K562 (cell line): ENCODE data around the gene ADPRHL1.

Experiments used
- KAT2B ChIP-seq: IDR thresholded peaks from one replicate; pipeline ENCODE4 v1.6.1; 2012; ENCODE audit warnings: low read depth, mild to moderate bottlenecking, control low read depth, inconsistent platforms, low read length, moderate library complexity
- MTA1 ChIP-seq: fragments of 450-650 bp; IDR thresholded peaks from 2 replicates; pipeline ENCODE4 v1.6.1; 2017; ENCODE audit warnings: borderline replicate concordance
- NCOA6 ChIP-seq: fragments of 450-650 bp; IDR thresholded peaks from 2 replicates; pipeline ENCODE4 v1.6.1; 2017; ENCODE audit warnings: mild to moderate bottlenecking
- POLR2AphosphoS5 ChIP-seq: IDR thresholded peaks from 2 replicates; pipeline ENCODE4 v1.6.1; 2011; ENCODE audit warnings: mild to moderate bottlenecking, low read depth, low read length, moderate library complexity; ENCODE audit not compliant: control insufficient read depth, insufficient read depth
- RUNX1 ChIP-seq: sonication (generic); IDR thresholded peaks from 2 replicates; pipeline ENCODE4 v1.6.1; 2016; ENCODE audit warnings: antibody characterized with exemption, low read depth
- ZNF12 ChIP-seq: sonication (generic); formaldehyde crosslinking; IDR thresholded peaks from 2 replicates; pipeline ENCODE4 v1.4.0; 2020; ENCODE audit warnings: mild to moderate bottlenecking, missing genetic modification reagents
- TF ChIP-seq, protein P1 (sequence below), 2 experiments: fragments of 450-650 bp; conservative IDR thresholded peaks; 2 replicates each; pipeline ENCODE4 v1.6.1; 2017; ENCODE audit warnings: mild to moderate bottlenecking in 2 of 2, moderate library complexity in 2 of 2

DNA sequence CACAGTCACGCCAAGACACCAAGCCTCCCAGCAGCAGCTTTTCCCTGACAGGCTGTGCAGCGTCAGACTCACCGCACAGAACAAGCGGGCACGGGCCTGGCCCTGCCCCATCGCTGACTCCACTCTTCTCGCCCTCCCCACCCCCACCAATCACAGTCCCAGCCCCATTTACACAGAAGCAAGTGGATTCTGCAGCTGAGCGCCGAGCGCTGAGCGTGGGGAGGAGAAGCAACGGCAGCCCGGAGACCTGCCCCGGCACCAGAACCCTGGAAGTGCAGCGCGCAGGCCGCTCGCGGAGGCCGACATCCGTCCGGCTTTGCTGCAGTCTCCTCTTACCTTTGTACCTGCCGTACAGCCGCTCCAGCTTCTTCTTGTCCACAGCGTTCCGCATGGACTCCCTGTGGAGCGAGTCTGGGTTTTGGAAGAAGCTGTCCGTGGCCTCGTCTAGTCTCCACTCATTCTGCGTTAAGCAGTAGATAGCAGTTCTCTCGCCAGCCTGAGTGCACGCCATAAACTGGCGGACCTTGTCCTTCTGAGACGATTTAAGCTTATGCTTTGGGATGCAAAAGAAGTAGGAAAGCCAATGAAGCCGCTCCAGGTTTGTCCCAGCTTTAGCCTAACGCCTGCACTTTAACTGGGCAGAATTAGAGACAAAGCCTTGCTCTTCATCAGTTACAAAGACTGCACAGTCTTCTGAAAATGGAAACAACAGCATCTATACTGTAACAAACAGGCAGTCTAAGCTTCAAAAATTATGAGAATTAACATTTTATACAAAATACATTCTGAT, 30.4 kb upstream of the ADPRHL1 start:
- no peak for TF ChIP-seq POLR2AphosphoS5
- TF ChIP-seq ZNF12 (CRISPR knock-in tag) = no peak
- TF ChIP-seq MTA1 = no peak
- no peak for TF ChIP-seq RUNX1
- no peak for TF ChIP-seq KAT2B
- no peak for TF ChIP-seq NCOA6
- TF ChIP-seq, protein P1, sequence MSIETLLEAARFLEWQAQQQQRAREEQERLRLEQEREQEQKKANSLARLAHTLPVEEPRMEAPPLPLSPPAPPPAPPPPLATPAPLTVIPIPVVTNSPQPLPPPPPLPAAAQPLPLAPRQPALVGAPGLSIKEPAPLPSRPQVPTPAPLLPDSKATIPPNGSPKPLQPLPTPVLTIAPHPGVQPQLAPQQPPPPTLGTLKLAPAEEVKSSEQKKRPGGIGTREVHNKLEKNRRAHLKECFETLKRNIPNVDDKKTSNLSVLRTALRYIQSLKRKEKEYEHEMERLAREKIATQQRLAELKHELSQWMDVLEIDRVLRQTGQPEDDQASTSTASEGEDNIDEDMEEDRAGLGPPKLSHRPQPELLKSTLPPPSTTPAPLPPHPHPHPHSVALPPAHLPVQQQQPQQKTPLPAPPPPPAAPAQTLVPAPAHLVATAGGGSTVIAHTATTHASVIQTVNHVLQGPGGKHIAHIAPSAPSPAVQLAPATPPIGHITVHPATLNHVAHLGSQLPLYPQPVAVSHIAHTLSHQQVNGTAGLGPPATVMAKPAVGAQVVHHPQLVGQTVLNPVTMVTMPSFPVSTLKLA (conservative IDR thresholded peaks at IDR 0.05) = no peak
